Stimulated activated naive CD4-positive, alpha-beta T cell treated with Interleukin-2 at 50 U/mL for 16 hours (primary cell): ENCODE measurements around the gene RYR1.
"Not testable (repeated sequence)": the region's sequence is repeated elsewhere in the genome, so short reads cannot be mapped to it uniquely, and the experiment has no call there.

Experiments used
- DNase-seq: peaks from one replicate; lab custom pipeline; 2025; lab: John Stamatoyannopoulos, UW

Gene RYR1

GRCh38 chr19:38616265-38616664, 182.8 kb downstream of the RYR1 start:
- DNase-seq, result no peak

DNA sequence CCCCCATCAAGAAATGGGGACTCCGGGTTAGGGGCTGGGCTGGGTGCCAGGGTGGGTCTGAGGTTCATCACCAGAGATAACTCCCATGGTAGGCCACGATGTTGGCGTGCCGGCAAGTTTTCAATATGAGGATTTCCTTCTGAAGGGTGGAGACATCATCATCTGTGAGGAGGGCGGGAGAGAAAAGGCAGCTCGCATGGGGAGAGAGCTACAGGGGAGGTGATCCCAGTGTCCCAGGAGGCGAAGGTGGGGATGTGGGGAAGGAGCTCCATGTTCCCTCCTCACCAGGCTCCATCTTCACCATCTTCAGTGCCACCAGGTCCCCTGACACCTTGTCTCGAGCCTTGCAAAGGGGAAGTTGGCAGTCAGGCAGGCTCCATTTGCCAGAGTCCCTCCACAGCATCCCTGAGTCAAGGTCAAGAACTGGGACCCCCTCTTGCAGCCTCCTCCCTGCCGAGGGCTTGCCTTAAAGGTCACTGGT, 183.8 kb downstream of the RYR1 start:
- DNase-seq, result no peak

DNA sequence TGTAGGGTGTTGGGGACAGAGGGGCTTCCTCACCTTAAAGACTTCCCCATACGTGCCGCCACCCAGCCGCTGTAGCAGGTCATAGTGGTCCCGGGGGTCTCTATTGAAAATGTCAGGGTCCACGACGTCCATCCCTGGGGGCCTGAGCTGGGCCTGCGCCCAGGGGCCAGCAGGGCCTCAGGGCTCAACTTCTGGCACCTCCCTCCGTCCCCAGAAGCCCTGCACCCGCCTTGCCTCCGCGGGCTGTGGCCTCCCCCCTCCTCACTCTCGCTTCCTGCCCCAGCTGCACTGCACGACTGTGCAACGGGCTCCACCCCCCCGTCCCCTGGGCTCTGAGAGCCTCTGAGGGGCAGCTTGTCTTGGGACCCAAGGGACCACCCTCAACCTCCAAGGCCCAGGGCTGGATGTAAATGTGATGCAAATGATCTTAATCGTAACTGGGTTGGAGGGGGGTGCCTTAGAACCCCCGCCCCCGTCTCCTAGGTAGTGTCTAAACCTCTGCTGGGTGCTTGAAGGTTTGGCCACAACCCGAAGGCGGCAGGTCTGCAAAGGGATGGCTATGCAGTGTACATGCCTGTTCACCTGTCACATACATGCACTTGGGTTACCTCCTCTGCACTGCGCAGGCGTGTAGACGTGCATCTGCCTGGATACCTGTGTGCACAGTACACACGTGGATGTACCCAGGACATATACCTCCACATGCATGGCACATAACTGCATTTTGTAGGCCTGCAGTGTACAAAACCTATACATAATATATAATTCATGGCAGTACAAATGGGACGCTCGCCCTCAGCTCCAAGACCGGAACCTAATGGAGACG, 184.5 kb downstream of the RYR1 start, which contains the start of gene MAP4K1:
MAP4K1 (minus strand) TSS at position 190 of the 826 bp plus-strand sequence; CDS start at position 132, 58 bp downstream.
- peak; percentile 66 for DNase-seq

- DNase-seq, result peak; percentile 94
These were observed 185.3 kb downstream of the RYR1 start, which contains the start of gene EIF3K for GRCh38 chr19:38618590-38619360. EIF3K (plus strand) TSS chr19:38619188; CDS start chr19:38619269, 81 bp downstream.

DNA sequence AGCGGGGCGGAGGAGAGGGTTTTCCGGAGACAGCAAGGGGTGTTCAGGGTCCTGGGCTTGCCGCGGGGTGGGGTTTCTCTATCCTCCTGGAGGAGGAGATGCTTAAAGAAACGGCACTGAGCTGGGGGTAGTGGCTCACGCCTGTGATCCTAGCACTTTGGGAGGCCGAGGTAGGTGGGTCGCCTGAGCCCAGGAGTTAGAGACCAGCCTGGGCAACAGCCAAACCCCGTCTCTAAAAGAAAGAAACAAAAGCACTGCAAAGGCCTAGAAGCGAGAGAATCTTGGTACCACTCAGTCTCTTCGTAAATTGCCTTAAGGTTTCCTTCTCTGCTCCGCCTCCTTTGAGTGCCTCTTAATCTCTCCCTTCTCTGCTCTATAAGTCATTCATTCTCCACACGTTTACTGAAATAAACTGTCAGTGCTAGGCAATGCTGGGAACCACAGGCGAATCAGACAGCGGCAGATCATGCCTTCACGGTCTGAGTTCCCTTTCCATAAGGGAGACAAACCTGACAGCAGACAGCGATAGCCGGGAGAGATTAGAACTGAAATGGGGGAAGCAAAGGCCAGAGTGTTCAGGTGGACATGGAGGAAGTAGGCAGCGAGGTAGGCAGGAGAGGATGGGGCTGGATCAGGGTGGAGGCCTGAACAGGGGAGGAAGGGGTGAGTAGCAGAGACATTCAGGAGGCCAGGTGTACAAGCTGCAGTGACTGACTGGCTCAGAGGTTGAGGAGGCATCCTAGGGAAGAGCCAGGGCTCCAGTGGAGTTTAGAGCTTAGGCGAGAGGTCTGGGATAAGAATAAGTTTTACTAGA, 186.1 kb downstream of the RYR1 start:
- no peak for DNase-seq

DNA sequence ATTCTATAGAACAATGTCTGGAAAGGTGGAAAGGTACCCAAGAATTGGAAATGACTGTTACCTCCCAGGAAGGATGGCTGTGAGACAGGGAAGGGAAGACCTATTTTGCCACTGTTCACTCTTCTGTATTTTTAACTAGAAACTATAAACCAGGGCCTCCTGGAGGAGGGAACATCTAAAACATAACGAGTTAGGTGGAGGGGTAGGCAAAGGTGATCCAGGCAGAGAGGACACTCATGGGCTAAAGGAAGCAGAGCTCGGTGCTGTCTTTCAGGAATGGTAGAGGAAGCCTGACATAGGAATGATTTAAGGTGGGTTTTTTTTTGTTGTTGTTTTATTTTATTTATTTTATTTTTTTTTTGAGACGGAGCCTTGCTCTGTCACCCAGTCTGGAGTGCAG, 191.3 kb downstream of the RYR1 start:
- no peak for DNase-seq

DNA sequence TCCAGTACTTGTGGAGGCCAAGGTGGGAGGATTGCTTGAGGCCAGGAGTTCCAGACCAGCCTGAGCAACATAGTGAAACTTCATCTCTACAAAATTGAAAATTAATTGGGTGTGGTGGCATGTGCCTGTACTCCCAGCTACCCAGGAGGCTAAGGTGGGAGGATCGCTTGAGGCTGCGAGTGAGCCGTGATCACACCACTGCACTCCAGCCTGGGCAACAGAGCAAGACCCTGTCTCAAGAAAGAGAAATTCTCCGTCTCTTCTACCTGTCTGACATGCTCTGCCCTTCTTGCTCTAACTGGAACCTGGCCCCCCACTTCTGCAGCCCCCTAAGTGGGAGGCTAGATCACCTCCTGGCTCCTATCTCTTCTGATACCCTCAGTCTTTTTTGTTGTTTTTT, 192.9 kb downstream of the RYR1 start:
- DNase-seq, result no peak

GRCh38 chr19:38629568-38629967, 196.1 kb downstream of the RYR1 start:
- DNase-seq, result no peak

- not testable (repeated sequence) for DNase-seq
These were observed 197.8 kb downstream of the RYR1 start for GRCh38 chr19:38631301-38631700.

DNA sequence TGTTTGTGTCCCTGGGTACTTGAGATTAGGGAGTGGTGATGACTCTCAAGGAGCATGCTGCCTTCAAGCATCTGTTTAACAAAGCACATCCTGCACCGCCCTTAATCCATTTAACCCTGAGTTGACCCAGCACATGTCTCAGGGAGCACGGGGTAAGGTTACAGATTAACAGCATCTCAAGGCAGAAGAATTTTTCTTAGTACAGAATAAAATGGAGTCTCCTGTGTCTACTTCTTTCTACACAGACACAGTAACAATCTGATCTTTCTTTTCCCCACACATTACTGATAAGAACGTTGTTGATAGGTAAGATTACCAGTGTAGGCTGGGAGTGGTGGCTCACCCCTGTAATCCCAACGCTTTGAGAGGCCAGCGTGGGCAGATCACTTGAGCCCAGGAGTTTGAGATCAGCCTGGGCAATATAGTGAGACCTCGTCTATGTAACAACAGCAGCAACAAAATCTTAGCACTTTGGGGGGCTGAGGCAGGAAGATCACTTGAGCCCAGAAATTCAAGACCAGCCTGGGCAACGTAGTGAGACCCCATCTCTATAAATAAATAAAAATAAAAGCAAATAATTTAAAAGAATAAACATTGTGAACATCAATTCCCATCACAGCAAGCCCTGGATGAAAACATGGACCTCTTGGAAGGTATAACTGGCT, 198.5 kb downstream of the RYR1 start:
- DNase-seq, result not testable (repeated sequence)

DNA sequence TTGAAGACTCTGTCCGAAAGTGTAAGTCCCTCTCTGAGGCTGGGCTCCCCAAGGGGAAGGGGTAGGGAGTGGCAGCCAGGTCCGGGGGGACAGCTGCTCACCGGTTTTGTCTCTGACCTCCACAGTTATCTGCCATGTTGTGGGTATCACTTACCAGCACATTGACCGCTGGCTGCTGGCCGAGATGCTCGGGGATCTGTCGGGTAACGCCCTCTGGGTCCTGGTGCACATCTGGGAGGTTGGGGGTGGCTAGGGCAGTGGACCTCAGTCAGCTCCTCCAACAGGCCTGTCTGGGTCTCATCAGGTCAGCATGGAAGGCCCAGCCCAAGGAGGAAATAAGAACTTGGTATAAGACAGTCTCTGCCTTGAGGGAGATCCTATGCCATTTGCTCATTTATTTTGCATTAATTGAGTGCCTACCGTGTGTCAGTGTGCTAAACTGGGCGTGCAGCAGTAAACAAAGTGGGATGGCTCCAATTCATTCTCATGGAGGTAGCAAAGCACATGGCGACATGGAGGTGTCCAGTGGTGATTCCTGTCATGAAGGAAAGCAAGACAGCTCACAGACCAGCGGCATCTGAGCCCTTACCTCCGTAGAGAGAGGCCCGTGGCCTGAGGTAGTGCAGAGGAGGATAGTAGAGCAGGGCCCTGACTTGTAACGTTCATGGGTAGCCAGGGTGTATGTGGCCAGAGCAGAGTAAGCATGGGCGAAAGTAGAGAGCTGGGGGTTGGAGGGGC, 199.2 kb downstream of the RYR1 start:
- DNase-seq, result no peak

DNA sequence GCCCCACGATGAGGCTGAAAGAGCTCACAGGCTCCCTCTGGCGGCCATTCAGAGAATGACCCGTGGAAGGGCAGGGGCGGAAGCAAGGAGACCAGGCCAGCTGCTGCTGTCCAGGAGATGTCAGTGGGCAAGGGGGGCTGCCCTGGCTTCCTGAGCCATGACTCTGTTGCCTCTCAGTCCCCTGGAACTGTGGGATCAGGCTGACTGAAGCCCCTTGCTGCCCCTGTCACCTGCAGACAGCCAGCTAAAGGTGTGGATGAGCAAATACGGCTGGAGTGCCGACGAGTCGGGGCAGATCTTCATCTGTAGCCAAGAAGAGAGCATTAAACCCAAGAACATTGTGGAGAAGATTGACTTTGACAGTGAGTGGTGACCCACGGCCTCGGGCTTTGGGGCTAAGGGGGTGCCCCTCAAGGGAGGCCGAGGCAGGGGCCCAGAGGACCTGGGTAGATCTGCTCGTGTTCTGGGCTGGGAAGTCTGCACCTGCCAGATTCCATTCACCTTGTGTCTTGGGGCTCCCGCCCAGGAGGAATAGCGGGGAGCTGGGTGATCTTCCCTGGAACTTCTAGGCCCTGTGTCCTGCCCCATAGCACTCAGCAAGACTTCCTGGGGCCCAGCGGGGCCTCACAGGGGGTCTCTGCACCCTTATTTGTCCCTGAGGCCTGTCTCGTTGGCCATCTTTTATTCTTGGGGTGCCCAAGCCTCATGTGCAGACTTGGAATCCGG, 201.4 kb downstream of the RYR1 start:
- DNase-seq, result peak; percentile 58

DNA sequence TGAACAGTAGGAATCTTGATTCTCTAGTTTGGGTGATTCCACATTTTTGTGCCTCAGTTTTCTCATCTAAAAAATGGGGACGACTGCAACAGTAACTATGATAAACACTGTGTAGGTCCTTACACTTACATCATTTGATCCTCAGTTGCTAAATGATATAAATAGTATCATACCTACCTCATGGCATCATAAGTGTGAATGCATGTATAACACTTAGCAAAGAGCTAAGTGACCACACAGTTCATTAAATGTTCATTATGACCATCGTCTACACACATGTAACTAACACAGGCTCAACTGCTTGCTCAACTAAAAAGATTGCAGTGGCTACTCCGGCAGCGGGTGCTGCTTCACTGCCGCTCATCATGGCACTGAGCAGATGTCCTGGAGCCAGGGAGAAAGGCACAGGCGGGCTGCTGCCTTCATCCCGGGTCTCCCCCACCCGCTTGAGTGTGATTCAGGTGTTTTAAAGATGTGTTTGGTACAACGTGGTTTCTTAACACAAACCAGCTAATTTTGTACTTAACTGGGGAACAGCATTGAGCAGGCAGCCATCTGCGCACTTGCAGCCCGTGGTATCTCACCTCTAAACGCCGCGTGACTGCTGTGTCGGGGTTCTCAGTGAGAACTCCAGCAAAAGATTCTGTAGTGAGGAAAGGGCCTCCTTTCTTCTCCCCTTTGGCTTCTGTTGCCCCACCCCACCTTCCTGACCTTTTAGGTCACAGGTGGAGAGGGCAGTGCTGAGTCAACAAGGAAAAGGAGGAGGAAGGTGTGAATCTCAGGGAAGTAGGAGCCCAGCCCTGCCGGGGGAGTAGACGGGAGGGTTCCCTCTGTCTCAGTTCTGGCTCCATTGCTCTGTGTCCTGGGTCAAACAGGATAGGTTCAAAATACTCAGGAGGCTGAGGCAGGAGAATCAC, 202.2 kb downstream of the RYR1 start:
- DNase-seq, result no peak
